ENCODE measurements around the gene CSF2RB. TPM values are rescaled to one million over a fixed set of nuclear protein-coding genes. Genes with fewer than 3 reads are reported as not detected.

CSF2RB gene
- total RNA-seq, 1 experiment from 2014 or later: not detected

DNA sequence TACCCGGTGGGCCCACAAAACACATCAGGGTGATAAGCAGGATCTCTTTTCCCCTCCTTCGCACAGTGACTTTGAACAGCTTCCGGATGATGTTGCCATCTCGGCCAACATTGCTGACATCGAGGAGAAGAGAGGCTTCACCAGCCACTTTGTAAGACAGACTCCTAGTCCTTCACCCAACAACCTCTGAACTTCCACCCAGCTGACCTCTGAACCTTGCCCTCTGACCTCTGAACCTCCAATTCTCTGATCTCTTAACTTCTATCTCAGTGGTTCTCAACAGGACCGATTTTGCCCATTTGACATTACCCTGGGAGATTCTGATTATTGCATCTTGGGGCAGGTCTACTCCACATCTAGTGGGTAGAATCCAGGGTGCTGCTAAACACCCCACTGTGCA lies 49.4 kb upstream of the CSF2RB start:
- H3K4me1 Mint-ChIP-seq: peaks cover 3 to 8% of the 10 kb centered on the region in 2 experiments; a peak in 3 of 4 replicates
- Histone ChIP-seq H4K91ac (ENCODE audit: insufficient read length, low read depth, low read length) (no peak overlapping the region), H3K23me2 (ENCODE audit: insufficient read length, low read depth, low read length, poor library complexity, severe bottlenecking) (no peaks in the 10 kb centered on the region), H3K9ac (ENCODE audit: extremely low read depth, insufficient read length, low read length) (no peak overlapping the region), H2BK5ac (ENCODE audit: insufficient read length, low read length) (no peak overlapping the region), H4K8ac (replicated peaks; ENCODE audit: insufficient read length, low read depth, low read length) (no peak overlapping the region), H3K79me1 (ENCODE audit: insufficient read depth, low read depth, low read length, poor library complexity, severe bottlenecking) (no peaks in the 10 kb centered on the region), H2BK120ac (ENCODE audit: low read depth, low read length, poor library complexity, severe bottlenecking) (no peak overlapping the region), H2BK12ac (ENCODE audit: insufficient read length, low read depth, low read length) (no peak overlapping the region), H3K14ac (ENCODE audit: insufficient read depth, low read length) (no peak overlapping the region), H3K79me2 (ENCODE audit: insufficient read depth, low read length) (no peaks in the 10 kb centered on the region), H3K56ac (ENCODE audit: insufficient read length, low read depth, low read length) (no peak overlapping the region), H3K23ac (ENCODE audit: insufficient read length, low read depth, low read length) (no peak overlapping the region), H2BK15ac (ENCODE audit: low read depth, low read length) (no peak overlapping the region), H2AK5ac (ENCODE audit: insufficient read length, low read length) (no peak overlapping the region), H4K20me1 (ENCODE audit: control insufficient read depth, insufficient read depth, insufficient read length) (no peaks in the 10 kb centered on the region), H2AFZ (ENCODE audit: low read length) (no peak overlapping the region), H3K9me3 (ENCODE audit: control insufficient read depth, low read depth, low read length) (no peaks in the 10 kb centered on the region), H3K18ac (ENCODE audit: insufficient read length, low read depth, low read length) (no peak overlapping the region), H3K4me2 (ENCODE audit: insufficient read depth, insufficient read length, low read length) (no peak overlapping the region), H2BK20ac (ENCODE audit: low read depth, low read length, poor library complexity, severe bottlenecking) (no peak overlapping the region), H3K4ac (ENCODE audit: low read depth, low read length) (no peak overlapping the region), H3T11ph (ENCODE audit: low read length) (no peak overlapping the region), H3K4me1 (ENCODE audit: insufficient read depth, low read length) (no peaks in the 10 kb centered on the region), H3K27ac (ENCODE audit: insufficient read length, low read depth, low read length) (no peak overlapping the region), H3K27me3 (ENCODE audit: insufficient read depth, low read length) (no peaks in the 10 kb centered on the region; the same call in 1 of the 2 replicates), H4K5ac (ENCODE audit: insufficient read length, low read depth, low read length) (no peak overlapping the region)
- no peak for DNase-seq
- no peak overlapping the region for H3K27ac Mint-ChIP-seq
- peaks cover 38% of the 10 kb centered on the region for H3K27me3 Mint-ChIP-seq (ENCODE audit: low read depth)
- no peaks in the 10 kb centered on the region for H3K9me3 Mint-ChIP-seq
- H3K4me3 Mint-ChIP-seq: no peak overlapping the region
- no peaks in the 10 kb centered on the region for H3K36me3 Mint-ChIP-seq (ENCODE audit: insufficient read depth in 1 of 3, low read depth in 3 of 3)
- no peak for TF ChIP-seq CTCF (conservative IDR thresholded peaks at IDR 0.05)
- no CpG with 5 or more reads among the region's 6 CpGs for WGBS (ENCODE audit: extremely low coverage, insufficient read length, low lambda C conversion rate)
